Measurements from ENCODE around the gene SATL1. TPM values are rescaled to one million over a fixed set of nuclear protein-coding genes. Genes with fewer than 3 reads are reported as not detected.
"Not testable (repeated sequence)": the region's sequence is repeated elsewhere in the genome, so short reads cannot be mapped to it uniquely, and the experiment has no call there.

Gene SATL1
- total RNA-seq, 1 donor = under 0.01 TPM

DNA sequence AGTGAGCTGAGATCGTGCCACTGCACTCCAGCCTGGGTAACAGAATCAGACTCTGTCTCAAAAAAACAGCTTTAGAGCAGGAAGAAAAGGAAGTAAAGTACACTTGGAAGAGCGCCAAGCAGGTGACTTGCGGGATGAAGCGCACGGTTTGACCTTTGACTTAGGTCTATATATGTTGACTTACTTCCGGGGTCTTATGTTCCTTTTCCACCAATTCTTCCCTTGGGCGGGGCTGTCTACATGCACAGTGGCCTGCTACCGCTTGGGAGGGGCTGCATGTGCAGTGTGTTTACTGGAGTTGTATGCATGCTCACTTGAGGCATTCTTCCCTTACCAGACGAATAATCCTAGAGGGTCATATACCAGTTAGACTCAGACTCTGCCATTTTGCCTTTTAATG is 131.3 kb downstream of the SATL1 start:
- DNase-seq (ENCODE audit: low read depth in 2 of 3, low spot score in 2 of 3) = peak in 1 of 3 donors; percentile 3

DNA sequence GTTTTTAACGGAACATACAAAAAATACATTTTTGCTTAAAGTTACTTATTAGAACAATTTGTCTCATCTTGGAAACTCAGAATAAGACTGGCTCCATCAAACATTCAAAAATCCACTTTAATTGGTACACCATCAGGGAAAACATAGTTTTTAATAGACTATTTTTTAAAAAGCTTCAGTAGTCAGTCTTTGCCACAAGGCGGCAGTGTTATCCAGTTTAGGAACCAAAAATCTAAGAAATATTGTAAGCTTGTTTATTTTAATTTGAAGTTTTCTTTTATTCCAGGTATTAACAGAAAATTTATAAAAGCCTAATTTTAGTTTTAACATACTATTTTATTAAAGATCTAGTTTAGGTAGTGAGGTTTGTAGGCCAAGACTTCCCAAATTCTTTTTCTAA is 132.2 kb downstream of the SATL1 start:
- DNase-seq (ENCODE audit: low read depth in 2 of 3, low spot score in 2 of 3) = peak in 1 of 3 donors; percentile 41

- no peak for DNase-seq (ENCODE audit: low read depth in 2 of 3, low spot score in 2 of 3)
Observed at GRCh38 chrX:85109235-85109634, 134.3 kb downstream of the SATL1 start.

GRCh38 chrX:85108165-85108564 is 135.4 kb downstream of the SATL1 start:
- no peak for DNase-seq (ENCODE audit: low read depth in 2 of 3, low spot score in 2 of 3)

- no peak for DNase-seq (ENCODE audit: low read depth in 2 of 3, low spot score in 2 of 3)
Observed at GRCh38 chrX:85107407-85107806, 136.2 kb downstream of the SATL1 start.

DNA sequence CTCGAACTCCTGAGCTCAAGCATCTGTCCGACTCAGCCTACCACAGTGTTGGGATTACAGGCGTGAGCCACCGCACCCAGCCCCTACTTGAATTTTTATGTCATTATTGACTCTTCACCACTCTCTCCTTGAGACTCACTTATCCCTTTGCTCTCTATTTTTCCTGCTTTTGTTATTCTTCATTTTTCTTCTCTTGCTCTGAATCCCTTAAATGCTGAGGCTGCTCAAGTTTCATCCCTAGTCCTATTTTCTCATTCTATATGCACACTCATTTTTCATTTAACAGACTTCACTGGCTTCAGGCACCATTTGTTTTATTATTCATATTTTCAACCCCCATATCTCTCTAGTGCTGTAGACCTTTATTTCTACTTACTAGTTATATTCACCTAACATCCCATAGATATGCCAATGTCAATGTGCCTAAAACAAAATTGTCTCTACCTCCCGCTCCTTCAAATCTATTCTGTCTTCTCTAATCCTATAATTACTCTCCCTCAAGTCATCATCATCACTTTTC is 154.2 kb downstream of the SATL1 start:
- no peak for DNase-seq (ENCODE audit: low read depth in 2 of 3, low spot score in 2 of 3)

DNA sequence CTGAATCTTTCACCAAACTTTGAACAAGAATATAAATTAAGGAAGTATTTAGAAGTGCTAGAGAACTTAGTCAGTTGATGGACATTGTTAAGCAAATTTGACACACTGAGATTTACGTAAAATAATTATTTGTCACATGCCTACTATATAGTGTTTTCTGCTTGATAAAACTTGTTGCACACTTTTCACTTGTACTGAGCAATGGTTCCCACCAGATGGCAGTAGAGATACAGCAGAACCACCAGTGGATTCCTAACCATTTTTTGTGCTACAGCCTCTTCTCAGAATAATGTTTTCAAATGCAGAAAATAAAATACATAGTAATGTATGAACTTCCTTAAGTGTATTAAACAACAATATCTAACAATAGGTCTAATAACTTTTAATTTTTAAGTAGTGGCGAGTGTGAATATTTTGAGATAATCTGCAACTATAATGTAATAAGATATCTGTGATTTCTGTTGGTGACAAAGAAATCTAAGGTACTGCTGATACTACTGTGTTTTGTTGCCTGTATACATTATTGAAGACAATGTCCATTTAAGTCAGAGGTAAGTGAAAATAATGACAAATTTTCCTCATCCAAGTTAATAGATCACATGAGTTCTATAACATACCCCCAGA is 158.7 kb downstream of the SATL1 start:
- peak in 1 of 3 donors; percentile 34 for DNase-seq (ENCODE audit: low read depth in 2 of 3, low spot score in 2 of 3)

DNA sequence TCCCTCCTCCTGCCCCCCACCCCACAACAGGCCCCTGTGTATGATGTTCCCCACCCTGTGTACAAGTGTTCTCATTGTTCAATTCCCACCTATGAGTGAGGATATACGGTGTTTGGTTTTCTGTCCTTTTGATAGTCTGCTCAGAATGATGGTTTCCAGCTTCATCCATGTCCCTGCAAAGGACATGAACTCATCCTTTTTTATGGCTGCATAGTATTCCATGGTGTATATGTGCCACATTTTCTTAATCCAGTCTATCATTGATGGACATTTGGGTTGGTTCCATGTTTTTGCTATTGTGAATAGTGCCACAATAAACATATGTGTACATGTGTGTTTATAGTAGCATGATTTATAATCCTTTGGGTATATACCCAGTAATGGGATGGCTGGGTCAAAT is 166.3 kb downstream of the SATL1 start:
- not testable (repeated sequence) for DNase-seq (ENCODE audit: low read depth in 2 of 3, low spot score in 2 of 3)

DNA sequence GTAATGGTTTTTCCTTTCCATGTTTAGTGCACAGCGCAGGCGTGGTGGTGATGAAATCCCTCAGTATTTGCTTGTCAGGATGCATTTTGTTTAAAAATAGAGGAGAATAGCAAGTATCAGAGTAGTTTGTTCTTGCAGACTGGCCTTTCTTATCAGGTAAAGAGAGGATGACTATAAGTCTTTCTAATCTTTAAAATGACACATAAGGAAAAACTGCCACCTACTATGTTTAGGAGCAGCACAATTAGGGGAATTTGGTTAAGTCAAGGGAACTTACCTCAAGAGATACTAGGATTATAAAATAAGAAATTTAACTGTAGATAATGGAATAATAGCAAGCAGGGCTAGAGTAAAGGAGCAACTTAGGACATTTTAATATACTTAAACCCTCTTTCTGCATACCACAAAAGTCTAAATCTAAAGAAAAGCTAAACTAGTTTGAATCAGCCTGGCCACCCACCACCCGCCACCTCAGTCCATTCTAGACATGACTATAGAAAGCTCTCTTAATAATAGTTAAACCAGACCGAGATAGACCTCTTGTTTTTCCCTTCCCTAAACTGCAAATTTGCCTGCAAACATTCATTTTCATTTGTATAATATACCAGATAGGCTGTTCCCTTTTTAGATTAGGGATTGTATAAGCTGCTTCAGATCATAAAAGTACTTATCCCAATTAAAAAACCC is 177.9 kb downstream of the SATL1 start:
- no peak for DNase-seq (ENCODE audit: low read depth in 2 of 3, low spot score in 2 of 3)

DNA sequence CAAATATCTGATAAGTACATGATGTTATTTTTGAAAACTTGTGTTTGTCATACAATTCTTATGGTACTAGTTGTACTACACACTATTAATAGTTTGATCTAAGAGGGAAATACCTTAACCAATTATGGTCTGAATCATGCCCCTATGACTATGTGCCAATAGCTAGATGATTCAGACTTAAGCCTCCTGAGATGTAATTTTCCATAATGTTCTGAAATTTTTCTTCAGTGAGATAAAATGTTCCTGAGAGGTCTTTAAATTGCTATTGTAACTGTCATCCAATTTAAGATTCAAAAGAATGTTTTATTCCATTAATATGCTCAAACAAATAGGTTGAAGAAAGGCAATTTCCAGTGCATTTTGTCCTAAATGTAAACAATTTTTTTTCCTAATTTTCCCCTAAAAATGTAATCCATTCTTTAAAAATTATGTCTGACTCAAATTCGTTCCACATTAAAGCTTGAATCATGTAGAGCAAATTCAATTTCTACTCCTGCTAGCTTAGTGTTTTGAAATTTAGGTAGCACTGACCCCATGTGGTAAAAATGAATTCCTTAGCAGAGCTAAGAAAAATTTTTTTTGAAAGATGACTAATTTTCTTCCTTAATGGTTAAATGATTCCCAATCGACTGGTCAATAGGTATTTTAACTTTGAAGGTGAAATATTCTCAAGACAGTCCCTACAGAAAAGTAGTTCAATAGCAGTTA is 190.8 kb downstream of the SATL1 start:
- peak in 2 of 3 donors; percentile 3 to 26 for DNase-seq (ENCODE audit: low read depth in 2 of 3, low spot score in 2 of 3)

DNA sequence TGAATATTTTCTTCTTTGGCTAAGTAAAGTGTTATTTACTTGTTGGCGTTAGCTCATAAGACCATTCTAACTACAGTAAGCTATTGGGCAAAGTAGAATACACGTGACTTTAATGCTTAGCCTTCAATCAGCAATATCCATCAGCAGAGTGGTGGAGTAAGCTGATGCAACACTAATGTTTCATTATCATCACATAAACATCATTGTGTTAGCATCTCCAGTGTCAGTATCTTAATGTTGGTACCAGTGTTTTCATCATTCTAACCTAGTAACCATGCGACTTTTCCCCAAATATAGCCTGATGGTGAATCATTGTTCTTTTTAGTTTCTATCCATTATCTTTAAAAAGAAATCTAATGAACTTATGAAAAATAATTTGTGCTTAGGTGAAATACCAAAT is 191.4 kb downstream of the SATL1 start:
- no peak for DNase-seq (ENCODE audit: low read depth in 2 of 3, low spot score in 2 of 3)

DNA sequence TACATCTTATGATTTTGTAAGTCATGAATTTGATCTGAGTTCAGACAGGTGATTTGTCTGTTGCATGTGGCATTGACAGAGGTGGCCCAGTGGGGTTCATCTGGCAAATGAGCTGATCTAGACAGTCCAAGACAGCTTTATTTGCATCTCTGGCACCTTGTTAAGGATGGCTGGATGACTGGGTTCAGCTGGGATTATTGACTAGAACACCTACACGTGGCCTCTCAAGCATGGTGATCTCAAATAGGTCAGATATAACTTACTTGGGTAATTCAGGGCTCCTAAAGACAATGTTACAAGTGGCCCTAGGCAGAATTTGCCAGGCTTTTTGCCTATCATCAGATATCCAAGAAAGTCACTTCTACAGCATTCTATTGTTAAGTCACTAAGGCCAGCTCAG is 192.0 kb downstream of the SATL1 start:
- no peak for DNase-seq (ENCODE audit: low read depth in 2 of 3, low spot score in 2 of 3)

Other genes with a start within 250 kb of the SATL1 start
- 3.0 TPM for gene APOOL, start 239.9 kb downstream of the SATL1 start, total RNA-seq
- gene ZNF711, start 212 bp upstream of the SATL1 start, total RNA-seq = 19.1 TPM
- not detected for gene POF1B, start 135.9 kb upstream of the SATL1 start, total RNA-seq